HepG2 (cell line): ENCODE data around the gene CATSPERD.

ENCODE experiments used
- ELF4 ChIP-seq: sonication (generic); formaldehyde crosslinking; IDR thresholded peaks from 2 replicates; pipeline ENCODE4 v1.5.0; 2020; ENCODE audit warnings: missing genetic modification reagents, mild to moderate bottlenecking, moderate library complexity, borderline replicate concordance
- FOXK1 ChIP-seq: sonication (generic); formaldehyde crosslinking; IDR thresholded peaks from 2 replicates; pipeline ENCODE4 v1.4.0; 2020; ENCODE audit warnings: low read depth, missing genetic modification reagents, borderline replicate concordance
- HNRNPLL ChIP-seq: fragments of 200-400 bp; formaldehyde crosslinking; IDR thresholded peaks from 2 replicates; pipeline ENCODE4 v1.6.1; 2017; ENCODE audit warnings: mild to moderate bottlenecking, low read depth, low read length; ENCODE audit not compliant: poor library complexity, severe bottlenecking
- JUNB ChIP-seq: sonication (generic); formaldehyde crosslinking; IDR thresholded peaks from 2 replicates; pipeline ENCODE4 v1.8.0; 2022; ENCODE audit warnings: missing genetic modification reagents, mild to moderate bottlenecking, borderline replicate concordance
- MEF2D ChIP-seq: sonication (generic); formaldehyde crosslinking; IDR thresholded peaks from 2 replicates; pipeline ENCODE4 v1.5.1; 2020; ENCODE audit warnings: mild to moderate bottlenecking, missing genetic modification reagents
- MTA3 ChIP-seq: sonication (generic); formaldehyde crosslinking; IDR thresholded peaks from 2 replicates; pipeline ENCODE4 v1.4.0; 2020; ENCODE audit warnings: missing genetic modification reagents
- NCOA1 ChIP-seq: sonication (generic); formaldehyde crosslinking; IDR thresholded peaks from 2 replicates; pipeline ENCODE4 v1.9.0; 2021; ENCODE audit warnings: missing genetic modification reagents
- POLR2A ChIP-seq, 2 experiments: IDR thresholded peaks; 2 replicates each; pipeline ENCODE4 v1.6.1; 2011; ENCODE audit warnings: low read depth in 2 of 2, low read length in 2 of 2, mild to moderate bottlenecking in 1 of 2, moderate library complexity in 1 of 2; ENCODE audit not compliant: insufficient read depth in 1 of 2
- ZNF326 ChIP-seq: sonication (generic); formaldehyde crosslinking; IDR thresholded peaks from 2 replicates; pipeline ENCODE4 v1.4.0; 2020; ENCODE audit warnings: missing genetic modification reagents, borderline replicate concordance
- ZNF670 ChIP-seq: sonication (generic); formaldehyde crosslinking; IDR thresholded peaks from 2 replicates; pipeline ENCODE4 v1.8.0; 2022; ENCODE audit warnings: mild to moderate bottlenecking, missing genetic modification reagents, borderline replicate concordance
- TF ChIP-seq, protein P1 (sequence below): sonication (generic); formaldehyde crosslinking; IDR thresholded peaks from 2 replicates; pipeline ENCODE4 v1.5.0; 2020; ENCODE audit warnings: missing genetic modification reagents
- TF ChIP-seq, protein P2 (sequence below): sonication (generic); formaldehyde crosslinking; IDR thresholded peaks from 2 replicates; pipeline ENCODE4 v1.5.0; 2020; ENCODE audit warnings: mild to moderate bottlenecking, missing genetic modification reagents, moderate library complexity

DNA sequence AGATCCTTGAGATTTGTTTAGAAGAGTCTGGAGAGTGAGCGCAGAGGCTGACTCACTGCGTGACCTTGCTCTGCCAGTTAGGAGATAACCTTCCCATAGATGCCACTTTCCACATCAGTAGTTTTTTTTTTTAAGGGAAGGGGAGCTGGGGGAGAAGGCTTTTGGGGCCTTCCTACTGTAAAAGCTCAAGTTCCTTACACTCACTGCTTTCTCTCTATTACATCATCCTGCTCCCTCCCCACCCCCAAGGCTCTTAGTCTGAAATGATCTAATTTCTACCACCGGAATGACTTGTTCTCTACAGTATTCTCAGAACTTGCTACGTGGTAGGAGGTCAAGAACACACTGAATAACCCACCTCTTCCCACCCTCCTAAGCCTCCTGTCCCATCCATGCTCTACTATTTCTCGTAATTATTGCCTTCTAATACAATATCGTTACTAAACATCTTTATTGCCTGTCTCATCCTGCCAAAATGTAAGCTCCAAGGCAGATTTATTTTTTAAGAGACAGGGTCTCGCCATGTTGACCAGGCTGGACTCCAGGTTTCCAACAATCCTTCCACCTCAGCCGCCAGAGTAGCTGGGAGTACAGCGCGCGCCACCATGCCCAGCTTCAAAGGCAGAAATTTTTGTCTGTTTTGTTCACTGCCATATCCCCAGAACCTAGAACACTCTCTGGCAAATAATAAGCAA is 1.7 kb upstream of the CATSPERD start:
- TF ChIP-seq POLR2A (IDR thresholded peaks at IDR 0.05; ENCODE audit: insufficient read depth in 1 of 2, low read depth in 2 of 2, low read length in 2 of 2), result peak; percentile 10 to 51; a peak in 1 of 4 replicates
- TF ChIP-seq, protein P1, sequence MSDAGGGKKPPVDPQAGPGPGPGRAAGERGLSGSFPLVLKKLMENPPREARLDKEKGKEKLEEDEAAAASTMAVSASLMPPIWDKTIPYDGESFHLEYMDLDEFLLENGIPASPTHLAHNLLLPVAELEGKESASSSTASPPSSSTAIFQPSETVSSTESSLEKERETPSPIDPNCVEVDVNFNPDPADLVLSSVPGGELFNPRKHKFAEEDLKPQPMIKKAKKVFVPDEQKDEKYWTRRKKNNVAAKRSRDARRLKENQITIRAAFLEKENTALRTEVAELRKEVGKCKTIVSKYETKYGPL (CRISPR knock-in tag), result no peak
- no peak for TF ChIP-seq FOXK1 (CRISPR knock-in tag)
- TF ChIP-seq, protein P2, sequence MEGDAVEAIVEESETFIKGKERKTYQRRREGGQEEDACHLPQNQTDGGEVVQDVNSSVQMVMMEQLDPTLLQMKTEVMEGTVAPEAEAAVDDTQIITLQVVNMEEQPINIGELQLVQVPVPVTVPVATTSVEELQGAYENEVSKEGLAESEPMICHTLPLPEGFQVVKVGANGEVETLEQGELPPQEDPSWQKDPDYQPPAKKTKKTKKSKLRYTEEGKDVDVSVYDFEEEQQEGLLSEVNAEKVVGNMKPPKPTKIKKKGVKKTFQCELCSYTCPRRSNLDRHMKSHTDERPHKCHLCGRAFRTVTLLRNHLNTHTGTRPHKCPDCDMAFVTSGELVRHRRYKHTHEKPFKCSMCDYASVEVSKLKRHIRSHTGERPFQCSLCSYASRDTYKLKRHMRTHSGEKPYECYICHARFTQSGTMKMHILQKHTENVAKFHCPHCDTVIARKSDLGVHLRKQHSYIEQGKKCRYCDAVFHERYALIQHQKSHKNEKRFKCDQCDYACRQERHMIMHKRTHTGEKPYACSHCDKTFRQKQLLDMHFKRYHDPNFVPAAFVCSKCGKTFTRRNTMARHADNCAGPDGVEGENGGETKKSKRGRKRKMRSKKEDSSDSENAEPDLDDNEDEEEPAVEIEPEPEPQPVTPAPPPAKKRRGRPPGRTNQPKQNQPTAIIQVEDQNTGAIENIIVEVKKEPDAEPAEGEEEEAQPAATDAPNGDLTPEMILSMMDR (CRISPR knock-in tag), result no peak
- TF ChIP-seq HNRNPLL, result no peak
- no peak for TF ChIP-seq MEF2D (CRISPR knock-in tag)
- no peak for TF ChIP-seq ELF4 (CRISPR knock-in tag)
- no peak for TF ChIP-seq ZNF326
- TF ChIP-seq NCOA1 (CRISPR knock-in tag), result no peak
- no peak for TF ChIP-seq JUNB (CRISPR knock-in tag)
- TF ChIP-seq ZNF670 (CRISPR knock-in tag), result no peak
- TF ChIP-seq MTA3 (CRISPR knock-in tag), result no peak
